ENCODE results near the gene FMNL2. TPM values are rescaled to one million over a fixed set of nuclear protein-coding genes. Genes with fewer than 3 reads are reported as not detected.

The FMNL2 gene
- total RNA-seq, 1 donor from 2014 or later: 1.6 TPM

DNA sequence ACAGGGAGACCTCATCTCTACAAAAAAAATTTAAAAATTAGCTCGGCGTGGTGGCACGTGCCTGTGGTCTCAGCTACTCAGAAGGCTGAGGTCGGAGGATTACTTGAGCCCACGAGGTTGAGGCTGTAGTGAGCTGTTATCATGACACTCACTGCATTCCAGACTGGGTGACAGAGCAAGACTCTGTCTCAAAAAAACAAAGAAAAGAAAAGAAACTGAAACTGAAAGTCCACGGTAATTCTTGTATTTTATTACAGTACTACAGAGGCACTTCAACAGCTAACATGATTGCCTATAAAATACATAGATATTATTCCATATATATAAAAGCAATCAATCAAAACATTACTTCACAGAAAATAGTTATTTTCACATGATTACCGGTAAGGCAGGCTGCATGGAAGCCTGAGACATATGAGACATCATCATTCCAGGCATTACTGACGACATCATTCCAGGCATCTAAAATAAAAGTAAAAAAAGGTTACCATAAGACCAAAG is 359.2 kb downstream of the FMNL2 start:
- intact Hi-C loops (cut with micrococcal nuclease): loop anchor here (1.0 to 2.0 kb wide), 6 partner anchors 13 to 867 kb away; partner anchors contain the start of gene PRPF40A

- intact Hi-C loops (cut with micrococcal nuclease): loop anchor here (2.0 kb wide), 2 partner anchors 15 to 869 kb away; no protein-coding TSS in a partner anchor
Observed at GRCh38 chr2:152695763-152696162, 360.8 kb downstream of the FMNL2 start.

DNA sequence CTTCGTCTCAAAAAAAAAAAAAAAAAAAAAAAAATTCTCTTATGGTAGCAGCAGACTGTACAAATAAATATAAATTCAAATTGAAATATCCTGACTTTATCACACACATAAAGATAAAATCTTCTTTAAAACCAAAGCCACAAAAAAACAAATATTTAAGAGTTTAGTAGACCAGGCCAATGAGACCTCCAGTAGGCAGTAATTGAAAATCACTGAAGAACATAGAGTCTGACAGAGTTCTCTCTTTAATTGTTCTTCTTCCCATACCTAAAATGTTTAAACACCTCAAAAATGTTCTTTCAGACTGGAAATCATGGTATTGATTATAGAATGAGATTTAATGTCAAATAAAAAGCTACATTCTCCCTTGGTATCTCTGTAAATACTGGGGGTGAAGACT is 361.5 kb downstream of the FMNL2 start:
- intact Hi-C loops (cut with micrococcal nuclease): no loop called here

Other genes starting within 250 kb of the FMNL2 start
- gene CACNB4, start 236.1 kb upstream of the FMNL2 start, total RNA-seq: 0.44 and 0.80 TPM in 2 replicates
- 22.4 and 24.0 TPM in 2 replicates for gene STAM2, start 159.4 kb upstream of the FMNL2 start, total RNA-seq